ENCODE results near the gene MMP28. TPM values are rescaled to one million over a fixed set of nuclear protein-coding genes. Genes with fewer than 3 reads are reported as not detected.

Gene MMP28, protein sequence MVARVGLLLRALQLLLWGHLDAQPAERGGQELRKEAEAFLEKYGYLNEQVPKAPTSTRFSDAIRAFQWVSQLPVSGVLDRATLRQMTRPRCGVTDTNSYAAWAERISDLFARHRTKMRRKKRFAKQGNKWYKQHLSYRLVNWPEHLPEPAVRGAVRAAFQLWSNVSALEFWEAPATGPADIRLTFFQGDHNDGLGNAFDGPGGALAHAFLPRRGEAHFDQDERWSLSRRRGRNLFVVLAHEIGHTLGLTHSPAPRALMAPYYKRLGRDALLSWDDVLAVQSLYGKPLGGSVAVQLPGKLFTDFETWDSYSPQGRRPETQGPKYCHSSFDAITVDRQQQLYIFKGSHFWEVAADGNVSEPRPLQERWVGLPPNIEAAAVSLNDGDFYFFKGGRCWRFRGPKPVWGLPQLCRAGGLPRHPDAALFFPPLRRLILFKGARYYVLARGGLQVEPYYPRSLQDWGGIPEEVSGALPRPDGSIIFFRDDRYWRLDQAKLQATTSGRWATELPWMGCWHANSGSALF
- total RNA-seq = 2.8 and 4.6 TPM in 2 replicates
- polyA plus RNA-seq = 0.49 and 1.1 TPM in 2 replicates
- polyA plus RNA-seq (2012) = 0.46 and 0.58 TPM in 2 replicates
- polyA minus RNA-seq (ENCODE audit: low replicate concordance) = not detected in 2 replicates

DNA sequence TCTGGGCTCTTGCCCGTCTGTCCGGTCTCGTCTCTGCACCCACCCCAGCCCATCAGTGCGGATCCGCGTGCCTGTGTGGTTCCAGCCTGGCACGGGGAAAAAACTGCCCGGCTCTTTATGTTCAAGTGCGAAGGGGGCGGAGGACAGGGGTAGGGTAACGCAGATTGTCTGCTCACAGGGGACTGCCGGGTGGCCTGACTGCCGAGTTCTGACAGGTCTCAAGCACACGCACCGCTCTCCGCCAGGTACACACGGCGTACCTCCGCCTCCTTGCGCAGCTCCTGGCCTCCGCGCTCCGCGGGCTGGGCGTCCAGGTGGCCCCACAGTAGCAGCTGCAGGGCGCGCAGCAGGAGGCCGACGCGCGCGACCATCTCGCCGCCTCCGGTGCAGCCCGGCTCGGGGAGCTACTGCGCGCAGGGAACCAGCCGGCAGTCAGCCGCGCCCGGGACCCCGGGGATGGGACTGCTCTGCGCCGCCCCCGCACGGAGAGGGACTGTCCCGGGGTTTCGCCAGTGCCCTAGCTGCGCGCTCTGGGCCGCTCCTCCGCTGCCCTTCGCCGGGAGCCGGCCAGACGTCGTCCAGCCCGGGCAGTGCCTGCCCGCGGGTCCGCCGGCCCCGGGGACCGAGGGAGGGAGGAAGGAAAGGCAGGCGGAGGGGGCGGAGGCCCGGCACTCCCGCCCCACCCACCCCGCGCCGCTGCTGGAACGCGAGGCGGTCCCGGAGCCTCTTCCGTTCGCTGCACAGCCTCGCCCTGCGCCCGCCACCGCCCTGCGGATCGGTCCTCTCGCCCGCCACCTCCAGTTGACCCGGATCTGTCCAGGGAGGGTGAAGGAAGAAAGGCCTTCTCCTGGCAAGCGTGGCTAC, at the start of gene MMP28:
TSS of gene MMP28 (minus strand) at position 635 of the 864 bp plus-strand sequence. CDS start at position 371, 264 bp downstream.
- H3K79me2 ChIP-seq (ENCODE audit: control insufficient read depth, insufficient read depth, low read length) = no peaks in the 10 kb centered on the region
- H3K4me3 ChIP-seq (replicated peaks in 1 of 4; ENCODE audit: control extremely low read depth in 1 of 4, insufficient read depth in 1 of 4, low read depth in 3 of 4, low read length in 4 of 4) = peak within 1 kb of the TSS; percentile 31 to 62 (median 47)
- no peak within 1 kb of the TSS for H3K27ac ChIP-seq (ENCODE audit: insufficient read depth, low read length)
- H3K27me3 ChIP-seq (ENCODE audit: control insufficient read depth, insufficient read depth, low read length) = peaks cover 66% of the 10 kb centered on the region
- peak within 1 kb of the TSS; percentile 21 for H2AFZ ChIP-seq (ENCODE audit: low read length)
- H3K36me3 ChIP-seq (ENCODE audit: control insufficient read depth, insufficient read depth, low read length) = no peaks in the 10 kb centered on the region
- no peaks in the 10 kb centered on the region for H3K4me1 ChIP-seq (ENCODE audit: control insufficient read depth, extremely low read depth, insufficient read depth, low read length)
- no peak within 1 kb of the TSS for H3K9ac ChIP-seq (ENCODE audit: insufficient read depth, low read length)
- TF ChIP-seq EZH2 (IDR thresholded peaks at IDR 0.05; ENCODE audit: low read length, missing control alignments) = peak; percentile 69
- TF ChIP-seq, protein P1, sequence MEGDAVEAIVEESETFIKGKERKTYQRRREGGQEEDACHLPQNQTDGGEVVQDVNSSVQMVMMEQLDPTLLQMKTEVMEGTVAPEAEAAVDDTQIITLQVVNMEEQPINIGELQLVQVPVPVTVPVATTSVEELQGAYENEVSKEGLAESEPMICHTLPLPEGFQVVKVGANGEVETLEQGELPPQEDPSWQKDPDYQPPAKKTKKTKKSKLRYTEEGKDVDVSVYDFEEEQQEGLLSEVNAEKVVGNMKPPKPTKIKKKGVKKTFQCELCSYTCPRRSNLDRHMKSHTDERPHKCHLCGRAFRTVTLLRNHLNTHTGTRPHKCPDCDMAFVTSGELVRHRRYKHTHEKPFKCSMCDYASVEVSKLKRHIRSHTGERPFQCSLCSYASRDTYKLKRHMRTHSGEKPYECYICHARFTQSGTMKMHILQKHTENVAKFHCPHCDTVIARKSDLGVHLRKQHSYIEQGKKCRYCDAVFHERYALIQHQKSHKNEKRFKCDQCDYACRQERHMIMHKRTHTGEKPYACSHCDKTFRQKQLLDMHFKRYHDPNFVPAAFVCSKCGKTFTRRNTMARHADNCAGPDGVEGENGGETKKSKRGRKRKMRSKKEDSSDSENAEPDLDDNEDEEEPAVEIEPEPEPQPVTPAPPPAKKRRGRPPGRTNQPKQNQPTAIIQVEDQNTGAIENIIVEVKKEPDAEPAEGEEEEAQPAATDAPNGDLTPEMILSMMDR (conservative IDR thresholded peaks at IDR 0.05 in 1 of 2, IDR thresholded peaks at IDR 0.05 in 1 of 2; ENCODE audit: low read depth in 1 of 2, low read length in 2 of 2) = no peak
- H3K9me3 ChIP-seq (ENCODE audit: control insufficient read depth, insufficient read depth, low read depth, low read length) = no peaks in the 10 kb centered on the region
- DNase-seq (ENCODE audit: low read depth in 2 of 2) = peak in 1 of 2 donors; percentile 28
- peak within 1 kb of the TSS; percentile 86 for H3K4me2 ChIP-seq (ENCODE audit: extremely low read depth, insufficient read depth, low read length)
- H4K20me1 ChIP-seq (ENCODE audit: control insufficient read depth, extremely low read depth, insufficient read depth, low read length) = no peaks in the 10 kb centered on the region

DNA sequence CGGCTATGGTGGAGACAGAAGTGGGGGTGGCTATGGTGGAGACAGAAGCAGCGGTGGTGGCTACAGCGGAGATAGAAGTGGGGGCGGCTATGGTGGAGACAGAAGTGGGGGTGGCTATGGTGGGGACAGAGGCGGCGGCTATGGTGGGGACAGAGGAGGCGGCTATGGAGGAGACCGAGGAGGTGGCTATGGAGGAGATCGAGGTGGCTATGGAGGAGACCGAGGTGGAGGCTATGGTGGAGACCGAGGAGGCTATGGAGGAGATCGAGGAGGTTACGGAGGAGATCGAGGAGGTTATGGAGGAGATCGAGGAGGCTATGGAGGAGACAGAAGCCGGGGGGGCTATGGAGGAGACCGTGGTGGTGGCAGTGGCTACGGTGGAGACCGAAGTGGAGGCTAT, 49.1 kb upstream of the MMP28 start:
- Histone ChIP-seq H3K27me3 (ENCODE audit: control insufficient read depth, insufficient read depth, low read length) (no peaks in the 10 kb centered on the region), H2AFZ (ENCODE audit: low read length) (no peak overlapping the region), H3K4me2 (ENCODE audit: extremely low read depth, insufficient read depth, low read length) (no peak overlapping the region), H3K79me2 (ENCODE audit: control insufficient read depth, insufficient read depth, low read length) (no peaks in the 10 kb centered on the region), H3K36me3 (ENCODE audit: control insufficient read depth, insufficient read depth, low read length) (no peaks in the 10 kb centered on the region), H3K27ac (ENCODE audit: insufficient read depth, low read length) (no peak overlapping the region), H3K9me3 (ENCODE audit: control insufficient read depth, insufficient read depth, low read depth, low read length) (no peaks in the 10 kb centered on the region), H3K4me3 (replicated peaks in 1 of 4; ENCODE audit: control extremely low read depth in 1 of 4, insufficient read depth in 1 of 4, low read depth in 3 of 4, low read length in 4 of 4) (no peak overlapping the region), H3K9ac (ENCODE audit: insufficient read depth, low read length) (no peak overlapping the region), H4K20me1 (ENCODE audit: control insufficient read depth, extremely low read depth, insufficient read depth, low read length) (no peaks in the 10 kb centered on the region), H3K4me1 (ENCODE audit: control insufficient read depth, extremely low read depth, insufficient read depth, low read length) (no peaks in the 10 kb centered on the region)
- TF ChIP-seq, protein P1 (conservative IDR thresholded peaks at IDR 0.05 in 1 of 2, IDR thresholded peaks at IDR 0.05 in 1 of 2; ENCODE audit: low read depth in 1 of 2, low read length in 2 of 2) = no peak
- TF ChIP-seq EZH2 (IDR thresholded peaks at IDR 0.05; ENCODE audit: low read length, missing control alignments) = no peak
- no peak for DNase-seq (ENCODE audit: low read depth in 2 of 2)

DNA sequence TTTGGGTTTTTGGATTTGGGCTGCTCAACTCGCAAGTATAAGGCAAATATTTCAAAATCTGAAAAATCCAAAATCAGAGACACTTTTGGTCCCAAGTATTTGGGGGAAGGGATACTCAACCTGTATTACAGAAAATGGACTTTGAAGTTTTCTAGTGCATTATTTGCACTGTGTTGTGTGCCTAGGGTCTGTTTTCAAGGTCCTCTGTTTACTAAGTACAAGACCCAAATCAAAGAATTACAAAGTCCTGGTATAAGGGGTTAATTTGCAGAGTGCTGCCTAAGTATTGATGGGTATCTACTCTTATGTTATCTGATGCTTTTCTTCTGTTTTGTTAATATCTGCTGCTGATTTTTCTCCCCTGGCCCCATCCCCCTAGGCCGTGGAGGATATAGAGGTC, 48.3 kb upstream of the MMP28 start:
- Histone ChIP-seq H3K27ac (ENCODE audit: insufficient read depth, low read length) (no peak overlapping the region), H3K4me3 (replicated peaks in 1 of 4; ENCODE audit: control extremely low read depth in 1 of 4, insufficient read depth in 1 of 4, low read depth in 3 of 4, low read length in 4 of 4) (no peak overlapping the region), H3K27me3 (ENCODE audit: control insufficient read depth, insufficient read depth, low read length) (no peaks in the 10 kb centered on the region), H2AFZ (ENCODE audit: low read length) (no peak overlapping the region), H3K9me3 (ENCODE audit: control insufficient read depth, insufficient read depth, low read depth, low read length) (no peaks in the 10 kb centered on the region), H3K4me1 (ENCODE audit: control insufficient read depth, extremely low read depth, insufficient read depth, low read length) (no peaks in the 10 kb centered on the region), H3K36me3 (ENCODE audit: control insufficient read depth, insufficient read depth, low read length) (no peaks in the 10 kb centered on the region), H3K79me2 (ENCODE audit: control insufficient read depth, insufficient read depth, low read length) (no peaks in the 10 kb centered on the region), H3K9ac (ENCODE audit: insufficient read depth, low read length) (no peak overlapping the region), H4K20me1 (ENCODE audit: control insufficient read depth, extremely low read depth, insufficient read depth, low read length) (no peaks in the 10 kb centered on the region), H3K4me2 (ENCODE audit: extremely low read depth, insufficient read depth, low read length) (no peak overlapping the region)
- no peak for TF ChIP-seq EZH2 (IDR thresholded peaks at IDR 0.05; ENCODE audit: low read length, missing control alignments)
- TF ChIP-seq, protein P1 (conservative IDR thresholded peaks at IDR 0.05 in 1 of 2, IDR thresholded peaks at IDR 0.05 in 1 of 2; ENCODE audit: low read depth in 1 of 2, low read length in 2 of 2) = no peak
- DNase-seq (ENCODE audit: low read depth in 2 of 2) = no peak
